Psoas muscle (tissue), 8 donors: Measurements from ENCODE around the gene KIAA1614. TPM values are rescaled to one million over a fixed set of nuclear protein-coding genes. Genes with fewer than 3 reads are reported as not detected.

Experiments used
- ATAC-seq, 4 donors: fragments of 200-7000 bp; cut with Tn5 transposase; one replicate each; pipeline ENCODE4 v1.9.1; 2020; ENCODE audit warnings: moderate library complexity in 3 of 4, mild to moderate bottlenecking in 2 of 4
- DNase-seq, 2 donors: peaks; one replicate each; pipeline ENCODE4 v3.0.0-alpha.2; 2020
- H3K27ac ChIP-seq: fragments of 200-600 bp; one replicate; pipeline ENCODE4 v1.8.0; 2022
- H3K27me3 ChIP-seq, 3 donors: fragments of 200-600 bp in 1 of 3; one replicate each; pipeline versions ENCODE4 v1.6.1 to v1.8.0; 2013 to 2022; ENCODE audit warnings: low read length in 2 of 3, mild to moderate bottlenecking in 2 of 3, moderate library complexity in 1 of 3; ENCODE audit not compliant: insufficient read depth in 3 of 3
- H3K36me3 ChIP-seq, 2 donors: fragments of 200-600 bp in 1 of 2; one replicate each; pipeline versions ENCODE4 v1.6.1 to v1.8.0; 2013 to 2022; ENCODE audit warnings: low read depth in 1 of 2, mild to moderate bottlenecking in 1 of 2, moderate library complexity in 1 of 2; ENCODE audit not compliant: insufficient read depth in 1 of 2
- H3K4me1 ChIP-seq: fragments of 200-600 bp; one replicate; pipeline ENCODE4 v1.8.0; 2022
- H3K4me3 ChIP-seq: fragments of 200-600 bp; one replicate; pipeline ENCODE4 v1.8.0; 2022; ENCODE audit warnings: mild to moderate bottlenecking
- H3K9me3 ChIP-seq: fragments of 200-600 bp; one replicate; pipeline ENCODE4 v1.8.0; 2022
- CTCF ChIP-seq: fragments of 200-600 bp; IDR thresholded peaks from one replicate; pipeline ENCODE4 v1.8.0; 2022; ENCODE audit warnings: antibody characterized with exemption
- WGBS, 3 donors: extraction: QIAGEN DNeasy Blood & Tissue Kit; methylation state at CpG; one replicate each; pipeline versions ENCODE4 v1.1.6 to v1.1.7; 2013; 5-methylcytosine and 5-hydroxymethylcytosine counted together
- intact Hi-C, 2 donors: fragments of 100-400 bp; cut with DNase I; formaldehyde crosslinking; loops; one replicate each; pipeline versions ENCODE4 v1.11.0 to v1.14.2; 2022
- polyA plus RNA-seq, 3 donors: library from polyadenylated mRNA; stranded (reverse); fragments of 200-250 nt; gene quantifications; one replicate each; pipeline ENCODE4 v1.2.3, GENCODE V29; 2013
- total RNA-seq, 4 donors: library from RNA; stranded (reverse); fragmentation: NEBNext Ultra II Directional in 2 of 4; extraction: Animal tissue kit (Norgen Biotek cat#: 25700) in 2 of 4; gene quantifications; one replicate each; pipeline versions ENCODE4 v1.2.1 to v1.2.4, GENCODE V29; 2021 to 2023
- donor health status: healthy with polysubstance abuse.
- donor health status: DM: no; HTN: no; CAD: no; lungs with moderate emphysema.
- donor health status: Bipolar disorder and iron deficiency.
- donor health status: healthy.
- donor health status: DM: yes; HTN: yes; CAD: no.
- donor health status: DM: no; HTN: no; CAD: no.
- donor health status: DM: no; HTN: no; CAD: no.
- donor health status: DM: yes; HTN: yes; CAD: no.

The KIAA1614 gene
- total and polyA plus RNA-seq, 7 donors, result 0.45 to 1.6 (median 0.88) TPM

- no peak for DNase-seq
- H3K27ac ChIP-seq, result no peak overlapping the region
- intact Hi-C loops, result no loop called here
- TF ChIP-seq CTCF, result no peak
- no peaks in the 10 kb centered on the region for H3K9me3 ChIP-seq
- ATAC-seq, result no peak
- no peaks in the 10 kb centered on the region for H3K27me3 ChIP-seq
- peaks cover 0 to 21% of the 10 kb centered on the region in 2 donors for H3K36me3 ChIP-seq
- no peak overlapping the region for H3K4me3 ChIP-seq
- peaks cover 20% of the 10 kb centered on the region for H3K4me1 ChIP-seq
- 98 to 99% (median 98%) methylated on average over 4 of the region's 4 CpGs for WGBS, 3 donors
These were observed 36.9 kb downstream of the KIAA1614 start for GRCh38 chr1:180949616-180950000.

GRCh38 chr1:180950321-180950720, 37.6 kb downstream of the KIAA1614 start:
- no peak for TF ChIP-seq CTCF
- H3K4me3 ChIP-seq, result no peak overlapping the region
- DNase-seq (no peak), ATAC-seq (no peak)
- intact Hi-C loops, result no loop called here
- peaks cover 0 to 21% of the 10 kb centered on the region in 2 donors for H3K36me3 ChIP-seq
- no peak overlapping the region for H3K27ac ChIP-seq
- no peaks in the 10 kb centered on the region for H3K9me3 ChIP-seq
- 92 to 94% (median 93%) methylated on average over 12 of the region's 12 CpGs for WGBS, 3 donors
- H3K27me3 ChIP-seq, result no peaks in the 10 kb centered on the region
- peaks cover 25% of the 10 kb centered on the region for H3K4me1 ChIP-seq

- intact Hi-C loops, result no loop called here
- 74 to 88% (median 78%) methylated on average over 11 of the region's 11 CpGs for WGBS, 3 donors
These were observed 38.6 kb downstream of the KIAA1614 start for GRCh38 chr1:180951186-180951745.

GRCh38 chr1:180951836-180952656, 39.3 kb downstream of the KIAA1614 start:
- H3K36me3 ChIP-seq, result peaks cover 0 to 19% of the 10 kb centered on the region in 2 donors
- H3K4me3 ChIP-seq, result no peak overlapping the region
- ATAC-seq (no peak), DNase-seq (no peak)
- no peak overlapping the region for H3K27ac ChIP-seq
- H3K4me1 ChIP-seq, result peaks cover 39% of the 10 kb centered on the region
- intact Hi-C loops, result no loop called here
- 62 to 78% (median 63%) methylated on average over 5 of the region's 5 CpGs for WGBS, 3 donors
- no peaks in the 10 kb centered on the region for H3K9me3 ChIP-seq
- TF ChIP-seq CTCF, result no peak
- H3K27me3 ChIP-seq, result no peaks in the 10 kb centered on the region

More at GRCh38 chr1:180951186-180951745, 38.6 kb downstream of the KIAA1614 start:
- H3K36me3 ChIP-seq, result peaks cover 0 to 20% of the 10 kb centered on the region in 2 donors
- H3K9me3 ChIP-seq, result no peaks in the 10 kb centered on the region
- DNase-seq (no peak), ATAC-seq (no peak)
- H3K27ac ChIP-seq, result no peak overlapping the region
- peaks cover 35% of the 10 kb centered on the region for H3K4me1 ChIP-seq
- H3K4me3 ChIP-seq, result no peak overlapping the region
- TF ChIP-seq CTCF, result no peak
- H3K27me3 ChIP-seq, result no peaks in the 10 kb centered on the region
